ENCODE data around the gene CDK5.

- TF ChIP-seq CTCF (IDR thresholded peaks at IDR 0.05; ENCODE audit: insufficient read depth, low read length, poor library complexity, severe bottlenecking) = no peak
- no peak for TF ChIP-seq EZH2phosphoT487 (conservative IDR thresholded peaks at IDR 0.05; ENCODE audit: low read length)
Measured at GRCh38 chr7:151063212-151063561, 5.5 kb upstream of the CDK5 start.
